Gastrocnemius medialis (tissue), 4 donors: ENCODE measurements around the gene PAPOLA.

ENCODE experiments used
- POLR2A ChIP-seq, 2 donors: fragments of 450-650 bp; IDR thresholded peaks; one replicate each; pipeline ENCODE4 v1.6.1; 2017; ENCODE audit warnings: antibody characterized with exemption in 2 of 2, mild to moderate bottlenecking in 2 of 2, moderate library complexity in 2 of 2
- TF ChIP-seq, protein P1 (sequence below), 5 experiments: fragments of 450-650 bp in 3 of 5; fragments of 200-600 bp in 2 of 5; sonication (generic) in 2 of 5; IDR thresholded peaks in 4 of 5; conservative IDR thresholded peaks in 1 of 5; 1 replicate in 4 of 5; 2 replicates in 1 of 5; pipeline ENCODE4 v1.5.1; 2016 to 2019; ENCODE audit warnings: antibody characterized with exemption in 5 of 5, mild to moderate bottlenecking in 3 of 5, moderate library complexity in 3 of 5

DNA sequence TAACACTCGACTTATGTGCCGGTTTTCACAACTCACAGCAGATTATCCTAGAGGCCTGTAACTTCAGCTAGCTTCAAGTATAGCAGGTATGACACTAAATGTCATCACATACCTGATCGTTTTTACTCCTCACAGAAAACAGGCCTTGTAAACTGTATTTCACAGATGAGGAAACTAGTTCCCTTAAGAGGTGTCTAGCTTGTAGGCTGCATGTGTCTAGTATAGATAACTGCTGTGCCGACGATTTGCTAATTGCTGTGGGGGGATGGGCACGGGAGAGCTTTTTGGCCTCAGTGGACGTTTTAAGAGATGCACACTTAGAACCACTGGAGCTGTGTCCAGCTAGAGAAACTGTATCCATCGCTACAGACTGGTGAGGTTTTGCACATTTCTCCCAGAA lies 78.8 kb downstream of the PAPOLA start:
- TF ChIP-seq, protein P1, sequence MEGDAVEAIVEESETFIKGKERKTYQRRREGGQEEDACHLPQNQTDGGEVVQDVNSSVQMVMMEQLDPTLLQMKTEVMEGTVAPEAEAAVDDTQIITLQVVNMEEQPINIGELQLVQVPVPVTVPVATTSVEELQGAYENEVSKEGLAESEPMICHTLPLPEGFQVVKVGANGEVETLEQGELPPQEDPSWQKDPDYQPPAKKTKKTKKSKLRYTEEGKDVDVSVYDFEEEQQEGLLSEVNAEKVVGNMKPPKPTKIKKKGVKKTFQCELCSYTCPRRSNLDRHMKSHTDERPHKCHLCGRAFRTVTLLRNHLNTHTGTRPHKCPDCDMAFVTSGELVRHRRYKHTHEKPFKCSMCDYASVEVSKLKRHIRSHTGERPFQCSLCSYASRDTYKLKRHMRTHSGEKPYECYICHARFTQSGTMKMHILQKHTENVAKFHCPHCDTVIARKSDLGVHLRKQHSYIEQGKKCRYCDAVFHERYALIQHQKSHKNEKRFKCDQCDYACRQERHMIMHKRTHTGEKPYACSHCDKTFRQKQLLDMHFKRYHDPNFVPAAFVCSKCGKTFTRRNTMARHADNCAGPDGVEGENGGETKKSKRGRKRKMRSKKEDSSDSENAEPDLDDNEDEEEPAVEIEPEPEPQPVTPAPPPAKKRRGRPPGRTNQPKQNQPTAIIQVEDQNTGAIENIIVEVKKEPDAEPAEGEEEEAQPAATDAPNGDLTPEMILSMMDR (IDR thresholded peaks at IDR 0.05 in 4 of 5, conservative IDR thresholded peaks at IDR 0.05 in 1 of 5), result no peak
- TF ChIP-seq POLR2A (IDR thresholded peaks at IDR 0.05), result no peak
